ENCODE measurements around the gene IGSF9B.
A peak's percentile ranks its signal among the peaks of the same experiment; 100 is the strongest.
"Not testable (repeated sequence)": the region's sequence is repeated elsewhere in the genome, so short reads cannot be mapped to it uniquely, and the experiment has no call there.

IGSF9B gene, protein sequence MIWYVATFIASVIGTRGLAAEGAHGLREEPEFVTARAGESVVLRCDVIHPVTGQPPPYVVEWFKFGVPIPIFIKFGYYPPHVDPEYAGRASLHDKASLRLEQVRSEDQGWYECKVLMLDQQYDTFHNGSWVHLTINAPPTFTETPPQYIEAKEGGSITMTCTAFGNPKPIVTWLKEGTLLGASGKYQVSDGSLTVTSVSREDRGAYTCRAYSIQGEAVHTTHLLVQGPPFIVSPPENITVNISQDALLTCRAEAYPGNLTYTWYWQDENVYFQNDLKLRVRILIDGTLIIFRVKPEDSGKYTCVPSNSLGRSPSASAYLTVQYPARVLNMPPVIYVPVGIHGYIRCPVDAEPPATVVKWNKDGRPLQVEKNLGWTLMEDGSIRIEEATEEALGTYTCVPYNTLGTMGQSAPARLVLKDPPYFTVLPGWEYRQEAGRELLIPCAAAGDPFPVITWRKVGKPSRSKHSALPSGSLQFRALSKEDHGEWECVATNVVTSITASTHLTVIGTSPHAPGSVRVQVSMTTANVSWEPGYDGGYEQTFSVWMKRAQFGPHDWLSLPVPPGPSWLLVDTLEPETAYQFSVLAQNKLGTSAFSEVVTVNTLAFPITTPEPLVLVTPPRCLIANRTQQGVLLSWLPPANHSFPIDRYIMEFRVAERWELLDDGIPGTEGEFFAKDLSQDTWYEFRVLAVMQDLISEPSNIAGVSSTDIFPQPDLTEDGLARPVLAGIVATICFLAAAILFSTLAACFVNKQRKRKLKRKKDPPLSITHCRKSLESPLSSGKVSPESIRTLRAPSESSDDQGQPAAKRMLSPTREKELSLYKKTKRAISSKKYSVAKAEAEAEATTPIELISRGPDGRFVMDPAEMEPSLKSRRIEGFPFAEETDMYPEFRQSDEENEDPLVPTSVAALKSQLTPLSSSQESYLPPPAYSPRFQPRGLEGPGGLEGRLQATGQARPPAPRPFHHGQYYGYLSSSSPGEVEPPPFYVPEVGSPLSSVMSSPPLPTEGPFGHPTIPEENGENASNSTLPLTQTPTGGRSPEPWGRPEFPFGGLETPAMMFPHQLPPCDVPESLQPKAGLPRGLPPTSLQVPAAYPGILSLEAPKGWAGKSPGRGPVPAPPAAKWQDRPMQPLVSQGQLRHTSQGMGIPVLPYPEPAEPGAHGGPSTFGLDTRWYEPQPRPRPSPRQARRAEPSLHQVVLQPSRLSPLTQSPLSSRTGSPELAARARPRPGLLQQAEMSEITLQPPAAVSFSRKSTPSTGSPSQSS (N-terminal part only)

DNA sequence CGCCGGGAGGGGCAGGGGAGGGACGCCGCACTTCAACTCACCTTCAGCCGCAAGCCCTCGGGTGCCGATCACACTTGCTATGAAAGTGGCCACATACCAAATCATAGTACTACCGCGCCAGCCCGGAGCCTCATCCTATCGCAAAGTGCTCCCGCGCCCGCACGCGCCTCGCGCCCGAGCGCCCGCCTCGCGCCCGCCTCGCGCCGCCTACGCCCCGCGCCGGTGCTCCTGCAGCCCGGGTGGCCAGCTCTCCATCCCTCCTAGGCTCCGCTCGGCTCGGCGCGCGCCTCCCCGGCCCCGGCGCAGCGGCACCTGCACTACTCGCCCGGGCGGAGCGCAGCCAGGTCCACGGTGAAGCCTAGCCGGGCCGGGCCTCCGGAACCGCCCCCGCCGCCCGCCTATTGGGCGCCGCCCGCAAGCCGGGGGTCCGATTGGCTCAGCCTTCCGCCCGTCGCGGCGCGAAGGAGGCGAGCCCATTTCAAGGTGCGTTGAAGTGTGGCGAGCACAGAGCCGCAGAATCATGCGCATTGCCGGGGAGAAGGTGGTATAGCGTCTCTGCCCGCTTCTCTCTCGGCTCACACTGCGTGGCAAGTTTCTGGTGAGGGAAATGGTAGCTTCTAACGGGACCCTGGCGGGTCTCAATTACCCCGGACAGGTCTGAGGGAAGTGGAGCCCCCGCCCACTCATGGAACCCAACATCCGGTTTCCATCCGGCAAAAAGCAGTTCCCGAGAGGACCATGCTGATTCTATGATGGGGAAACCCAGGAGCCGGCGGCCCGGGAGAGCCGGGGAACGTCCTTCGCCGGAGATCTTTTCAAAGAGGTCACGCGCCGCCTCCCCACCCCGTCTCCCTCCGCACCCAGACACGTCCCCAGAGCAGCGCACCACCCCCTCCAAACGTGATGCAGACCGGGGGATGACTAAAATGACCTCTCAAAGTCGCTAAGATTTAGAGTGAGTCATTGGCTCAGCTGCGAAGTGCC, at the start of gene IGSF9B:
Gene IGSF9B, minus strand, starts transcription at position 319 of the 984 bp plus-strand sequence. Its CDS starts 214 bp downstream, at position 105.
- peak; percentile 54 for DNase-seq

DNA sequence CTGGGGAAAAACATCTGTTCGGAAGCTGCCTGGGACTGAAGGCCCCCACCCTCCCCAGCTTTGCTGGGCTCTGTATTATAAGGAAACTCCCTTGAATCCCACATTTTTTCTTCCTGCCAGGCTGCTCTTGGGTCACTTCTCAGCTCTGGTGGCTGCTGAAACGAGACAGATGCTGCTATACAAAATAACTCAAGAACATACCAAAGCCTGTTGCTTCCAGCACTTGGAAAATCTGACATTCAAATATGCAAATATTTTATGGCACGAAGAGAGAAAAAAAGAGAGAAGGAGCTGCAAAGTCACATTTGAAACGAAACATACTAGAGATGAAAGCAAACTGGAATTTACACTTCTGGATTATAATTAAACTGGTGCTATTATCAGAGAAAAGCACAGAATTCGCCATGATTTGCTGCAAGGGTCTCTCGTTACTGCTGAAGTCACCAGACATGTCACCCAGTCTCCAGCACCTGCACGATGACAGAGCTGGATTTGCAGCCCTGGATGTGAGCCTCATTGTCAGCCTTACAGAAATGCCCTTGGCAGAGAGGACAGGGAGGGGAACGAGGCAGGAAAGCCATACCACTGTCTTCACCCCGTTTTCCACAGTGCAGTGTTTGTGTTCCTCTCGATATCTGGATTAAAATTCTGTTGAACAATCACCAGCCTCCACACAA, 47.9 kb upstream of the IGSF9B start:
- no peak for DNase-seq

DNA sequence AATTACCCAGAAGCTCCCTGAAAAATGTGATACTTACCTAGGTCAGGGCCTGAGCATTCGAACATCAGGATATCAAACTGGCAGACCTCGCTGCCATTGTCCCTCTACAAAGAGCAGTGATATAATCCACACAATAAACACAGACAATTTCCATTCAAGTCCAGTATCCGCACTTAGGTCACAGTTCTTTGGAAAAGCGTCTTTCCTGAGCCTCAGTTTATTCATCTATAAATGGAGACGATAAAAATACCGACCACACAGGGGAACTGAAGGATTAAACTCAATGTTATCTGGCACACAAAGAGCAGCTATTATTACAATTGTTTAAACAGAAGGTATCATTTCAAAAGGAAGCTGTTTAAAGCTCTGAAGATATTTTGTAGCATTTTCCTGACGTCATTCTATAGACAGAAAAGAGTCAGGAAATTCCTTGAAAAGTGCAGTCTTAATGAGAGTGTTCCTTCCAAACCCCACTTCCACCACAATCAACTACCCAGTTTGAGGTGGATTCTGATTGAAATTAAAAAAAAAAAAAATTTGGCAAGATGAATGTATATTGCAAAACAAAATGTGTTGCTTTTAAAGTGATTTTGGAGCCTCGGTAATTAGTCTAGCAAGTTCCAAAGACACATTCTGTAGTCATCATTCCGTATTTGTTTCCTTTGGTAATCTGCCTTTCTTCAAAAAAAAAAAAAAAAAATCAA, 47.2 kb upstream of the IGSF9B start:
- DNase-seq = no peak

DNA sequence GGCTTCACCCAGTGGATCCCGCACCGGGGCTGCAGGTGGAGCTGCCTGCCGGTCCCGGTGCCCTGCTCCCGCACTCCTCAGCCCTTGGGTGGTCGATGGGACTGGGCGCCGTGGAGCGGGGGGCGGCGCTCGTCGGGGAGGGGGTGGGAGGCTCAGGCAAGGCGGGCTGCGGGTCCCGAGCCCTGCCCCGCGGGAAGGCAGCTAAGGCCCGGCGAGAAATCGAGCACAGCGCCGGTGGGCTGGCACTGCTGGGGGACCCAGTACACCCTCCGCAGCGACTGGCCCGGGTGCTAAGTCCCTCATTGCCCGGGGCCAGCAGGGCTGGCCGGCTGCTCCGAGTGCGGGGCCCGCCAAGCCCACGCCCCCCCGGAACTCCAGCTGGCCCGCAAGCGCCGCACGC, 46.1 kb upstream of the IGSF9B start:
- not testable (repeated sequence) for DNase-seq

DNA sequence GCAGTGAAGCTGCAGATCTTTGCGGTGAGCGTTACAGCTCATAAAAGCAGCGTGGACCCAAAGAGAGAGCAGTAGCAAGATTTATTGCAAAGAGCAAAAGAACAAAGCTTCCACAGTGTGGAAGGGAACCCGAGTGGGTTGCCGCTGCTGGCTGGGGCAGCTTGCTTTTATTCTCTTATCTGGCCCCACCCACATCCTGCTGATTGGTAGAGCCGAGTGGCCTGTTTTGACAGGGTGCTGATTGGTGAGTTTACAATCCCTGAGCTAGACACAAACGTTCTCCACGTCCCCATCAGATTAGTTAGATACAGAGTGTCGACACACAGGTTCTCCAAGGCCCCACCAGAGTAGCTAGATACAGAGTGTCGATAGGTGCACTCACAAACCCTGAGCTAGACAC, 45.6 kb upstream of the IGSF9B start:
- DNase-seq = not testable (repeated sequence)

DNA sequence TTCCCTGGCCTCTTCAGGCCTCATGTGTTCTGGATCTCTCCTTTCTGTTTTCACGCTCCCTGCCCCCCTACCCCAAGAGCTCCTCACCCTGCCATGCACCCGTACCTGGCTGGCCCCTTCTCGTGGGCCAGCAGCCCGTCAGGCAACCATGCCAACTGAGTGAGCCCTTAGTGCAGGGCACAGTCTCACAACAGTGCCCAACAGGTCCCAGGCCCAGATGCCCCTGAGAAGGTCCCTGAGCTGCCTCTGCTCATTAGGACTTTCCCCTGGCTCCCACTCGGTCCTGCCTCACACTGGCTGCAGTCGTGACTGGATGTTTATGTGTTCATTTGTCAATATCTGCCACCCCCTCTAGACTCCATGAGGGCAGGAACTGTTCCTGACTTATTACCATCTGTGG, 44.8 kb upstream of the IGSF9B start:
- no peak for DNase-seq

DNA sequence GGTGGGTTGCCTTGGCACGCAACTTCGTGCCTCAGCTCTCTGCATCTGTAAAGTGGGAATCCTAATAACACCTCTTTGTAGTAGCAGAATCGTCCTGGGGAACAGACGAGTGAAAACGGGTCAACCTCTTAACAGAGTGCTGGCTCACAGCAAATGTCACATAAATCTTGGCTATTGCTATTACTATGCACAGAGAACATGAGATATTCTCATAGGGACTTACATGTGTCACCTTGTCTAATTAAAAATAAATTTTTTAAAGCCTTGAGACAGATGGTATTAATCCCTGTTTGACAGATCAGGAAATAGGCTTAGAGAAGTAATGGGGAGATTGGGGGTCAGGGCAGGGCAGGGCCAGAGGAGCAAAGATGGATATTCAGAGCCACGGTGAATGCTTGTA, 44.3 kb upstream of the IGSF9B start:
- no peak for DNase-seq

DNA sequence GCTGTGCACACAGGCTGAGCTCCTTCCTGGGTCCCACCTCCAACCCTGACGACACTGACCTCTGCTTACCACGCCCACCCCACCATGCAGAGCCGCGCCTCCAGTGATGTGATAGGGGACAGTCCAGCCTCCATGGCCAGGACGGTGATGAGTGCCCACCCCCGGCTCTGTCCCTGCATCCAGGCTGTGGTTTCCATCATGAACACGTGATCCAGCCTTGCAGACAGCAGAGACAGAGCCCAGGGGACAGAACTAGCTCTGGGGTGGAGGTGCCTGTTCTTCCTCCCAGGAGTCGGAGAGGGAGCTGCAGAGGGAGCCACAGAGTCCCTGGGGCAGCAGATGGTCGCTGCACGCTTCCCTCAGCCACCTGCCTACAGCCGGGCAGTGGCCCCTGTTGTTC, 42.6 kb upstream of the IGSF9B start:
- DNase-seq = no peak

DNA sequence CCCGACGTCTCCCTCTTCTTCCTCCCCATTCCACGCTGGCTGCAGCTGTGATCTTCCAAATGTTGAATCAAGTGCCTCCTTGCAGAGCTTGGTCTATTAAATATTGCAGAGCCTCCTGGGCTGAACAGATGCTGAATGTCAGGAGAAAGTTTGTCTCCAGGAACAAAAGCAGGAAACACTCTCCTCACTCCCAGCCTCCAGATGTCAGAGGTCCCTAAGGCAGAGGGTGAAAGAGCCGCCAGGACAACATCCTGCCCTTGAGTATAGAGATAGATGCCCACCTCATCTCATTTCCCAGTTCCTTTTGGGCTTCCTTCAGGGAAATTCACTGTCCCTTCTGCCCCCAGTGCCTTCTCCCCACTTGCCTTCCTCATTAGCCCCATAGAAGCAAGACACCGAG, 40.8 kb upstream of the IGSF9B start:
- no peak for DNase-seq

DNA sequence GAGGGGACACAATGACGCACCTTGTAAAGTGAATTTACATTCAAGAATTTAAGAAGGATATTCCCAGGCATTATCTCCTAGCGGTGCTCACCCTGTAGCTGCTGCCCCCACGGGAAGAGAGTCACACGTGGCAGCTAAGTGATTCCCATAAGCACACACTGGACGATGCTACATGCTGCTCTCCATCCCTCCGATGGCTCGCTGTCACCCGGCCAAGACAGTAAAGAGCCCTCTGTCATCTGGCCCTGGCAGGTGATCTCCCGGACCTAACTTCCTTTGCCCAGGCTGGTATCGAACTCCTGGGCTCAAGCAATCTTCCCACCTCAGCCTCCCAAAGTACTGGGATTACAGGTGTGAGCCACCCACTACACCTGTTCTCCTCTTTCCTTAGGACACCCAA, 39.9 kb upstream of the IGSF9B start:
- DNase-seq = no peak

DNA sequence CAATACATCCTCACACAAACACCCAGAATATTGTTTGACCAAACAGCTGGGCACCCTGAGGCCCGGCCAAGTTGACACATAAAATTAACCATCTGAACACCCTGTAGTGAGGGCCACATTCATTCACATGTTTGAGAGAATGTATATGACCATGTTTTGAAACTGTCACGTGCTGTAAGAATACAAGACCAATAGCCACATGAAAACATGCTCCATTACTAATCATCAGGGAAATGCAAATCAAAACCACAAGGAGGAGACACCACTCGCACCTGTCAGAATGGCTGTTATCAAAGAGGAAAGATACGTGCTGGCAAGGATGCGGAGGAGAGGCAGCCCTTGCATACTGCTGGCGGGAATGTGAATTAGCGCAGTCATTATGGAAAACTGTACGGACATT, 38.3 kb upstream of the IGSF9B start:
- no peak for DNase-seq

DNA sequence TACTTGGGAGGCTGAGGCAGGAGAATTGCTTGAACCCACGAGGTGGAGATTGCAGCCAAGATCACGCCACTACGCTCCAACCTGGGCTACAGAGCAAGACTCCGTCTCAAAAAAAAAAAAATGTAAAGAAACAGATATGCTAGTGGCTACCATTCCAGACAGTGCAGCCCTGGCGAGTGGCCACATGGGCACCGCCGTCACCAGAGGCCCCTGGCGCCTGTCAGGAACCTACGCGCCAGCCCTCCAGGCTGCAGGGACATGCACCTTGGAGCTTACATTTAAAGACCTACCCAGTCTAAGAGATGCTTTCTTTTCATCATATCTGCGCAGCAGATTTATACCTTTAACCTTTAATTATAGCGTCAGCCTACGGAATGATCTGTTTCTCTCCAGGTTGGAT, 37.2 kb upstream of the IGSF9B start:
- DNase-seq = no peak

DNA sequence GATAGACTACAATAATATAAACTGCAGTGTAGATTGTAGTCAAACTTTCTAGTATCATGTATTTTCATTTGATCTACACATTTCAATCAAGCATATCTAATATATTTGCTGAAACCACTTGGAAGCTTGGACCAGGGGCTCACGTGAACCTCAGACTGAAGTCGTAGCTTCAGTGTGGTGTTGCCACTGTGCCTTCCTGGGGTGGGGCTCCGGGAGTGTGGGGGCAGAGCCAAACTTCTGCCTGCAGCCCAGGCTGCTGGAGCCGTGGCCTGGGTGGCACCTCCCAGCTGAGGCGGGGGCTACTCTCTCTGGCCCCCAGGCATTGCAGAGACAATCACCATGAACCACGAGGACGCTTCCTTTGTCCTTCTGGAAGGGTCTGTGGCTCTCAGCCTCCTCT, 36.3 kb upstream of the IGSF9B start:
- DNase-seq = no peak

DNA sequence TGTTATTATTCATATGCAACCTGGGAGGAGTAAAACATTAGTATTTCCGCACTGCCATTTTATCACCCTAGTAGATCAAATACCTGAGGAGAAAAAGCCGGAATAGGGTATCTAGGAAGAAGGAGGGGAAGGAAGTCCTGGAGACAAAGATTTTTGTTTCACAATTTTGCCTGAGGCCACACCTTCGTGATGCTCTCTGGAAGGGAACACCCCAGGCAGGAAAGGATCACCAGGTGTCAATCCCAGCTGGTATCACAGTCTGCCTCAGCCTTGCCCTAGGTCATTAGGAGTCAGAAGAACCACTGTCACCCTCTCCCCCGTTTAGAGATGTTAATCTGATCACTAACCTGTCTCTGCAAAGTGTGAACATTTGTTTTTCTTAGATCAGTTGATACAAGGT, 35.4 kb upstream of the IGSF9B start:
- DNase-seq = no peak

DNA sequence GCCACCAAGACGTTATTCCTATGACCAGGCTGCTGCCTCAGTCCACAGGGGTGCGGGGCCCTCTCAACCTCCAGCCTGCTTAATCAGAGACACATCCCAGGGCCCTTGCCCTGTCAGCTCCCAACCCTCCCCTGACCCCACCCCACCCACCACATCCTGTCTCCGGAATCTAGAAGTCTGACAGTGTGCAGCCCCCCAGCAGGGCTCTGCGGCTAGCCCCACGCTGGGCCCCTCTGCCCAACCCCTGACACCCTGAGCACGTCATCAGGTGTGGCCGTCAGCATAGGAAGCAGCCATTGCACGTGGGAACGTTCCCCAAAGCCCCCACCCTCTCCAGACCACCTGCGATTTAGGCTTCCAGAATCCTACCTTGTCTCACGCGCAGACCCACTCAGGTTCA, 34.3 kb upstream of the IGSF9B start:
- no peak for DNase-seq

DNA sequence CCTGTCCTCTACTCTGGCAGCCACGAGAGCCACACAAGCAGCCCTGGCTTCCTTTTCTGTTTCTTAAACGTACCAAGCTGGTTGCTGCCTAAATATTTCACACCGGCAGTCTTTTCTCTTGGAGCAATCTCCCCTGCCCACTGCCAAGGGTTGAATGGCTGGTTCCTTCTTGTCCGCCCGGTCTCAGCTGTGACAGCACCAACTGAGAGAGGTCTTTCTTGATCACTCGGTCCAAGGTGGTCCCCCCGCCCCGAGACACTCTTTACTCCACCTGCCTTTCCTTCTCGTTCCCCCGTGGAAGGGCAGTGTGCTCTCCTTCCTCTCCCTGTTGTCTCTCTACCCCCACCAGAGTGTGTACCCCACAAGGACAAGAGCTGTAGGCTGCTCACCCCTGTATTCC, 33.7 kb upstream of the IGSF9B start:
- no peak for DNase-seq

DNA sequence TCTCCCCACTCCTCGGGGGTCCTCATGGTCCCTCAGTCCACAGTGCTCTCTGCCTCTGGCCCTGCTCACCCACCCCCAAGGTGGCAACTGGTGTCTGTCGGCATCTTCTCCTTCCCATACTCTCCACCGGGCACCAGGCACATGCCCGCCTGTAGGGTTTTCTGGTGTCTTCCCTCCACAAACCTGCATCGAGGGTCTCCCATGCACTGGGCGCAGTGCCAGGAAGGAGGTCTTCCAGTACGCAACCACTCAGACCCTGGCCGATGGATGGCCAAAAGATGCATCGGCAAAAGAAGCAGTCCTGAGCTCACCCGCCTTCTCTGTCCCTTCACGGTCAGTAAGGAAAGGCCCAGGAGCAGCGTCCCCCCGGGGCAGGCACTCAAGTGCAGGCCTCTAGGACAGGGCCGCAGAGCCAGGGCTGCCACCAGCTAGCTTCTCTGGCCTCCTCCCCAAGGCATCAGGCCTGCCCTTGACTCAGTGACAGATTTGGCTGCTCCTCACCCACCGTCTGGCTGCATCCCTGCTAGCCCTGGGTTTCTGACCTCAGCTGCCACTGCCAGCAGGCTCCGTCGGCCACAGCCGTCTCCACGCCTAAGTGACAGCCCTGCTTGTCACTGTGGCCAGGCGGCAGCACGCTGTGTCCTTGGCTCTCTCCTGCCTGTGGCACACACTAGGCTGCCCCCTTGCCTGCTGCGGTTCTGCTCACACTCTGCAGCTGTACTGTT, 32.1 kb upstream of the IGSF9B start:
- no peak for DNase-seq

DNA sequence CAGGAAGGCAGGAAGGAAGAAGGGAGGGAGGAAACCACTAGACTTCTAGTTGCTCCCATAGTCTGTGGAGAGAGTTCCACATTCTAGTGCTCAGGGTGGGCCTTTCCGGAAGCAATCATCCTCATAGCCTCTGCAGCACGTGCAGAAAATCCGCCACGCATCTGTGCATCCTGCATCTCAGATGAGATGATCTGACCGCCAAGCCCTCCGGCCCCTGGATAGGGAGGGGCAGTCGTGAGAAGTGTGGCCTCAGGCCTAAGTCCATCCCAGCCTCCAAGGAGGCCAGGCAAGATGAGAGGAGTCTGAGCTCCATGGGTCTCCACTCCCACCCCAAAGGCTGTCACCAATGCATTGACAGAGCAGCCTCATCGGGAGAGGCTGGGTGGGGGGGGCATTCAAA, 30.4 kb upstream of the IGSF9B start:
- DNase-seq = no peak

DNA sequence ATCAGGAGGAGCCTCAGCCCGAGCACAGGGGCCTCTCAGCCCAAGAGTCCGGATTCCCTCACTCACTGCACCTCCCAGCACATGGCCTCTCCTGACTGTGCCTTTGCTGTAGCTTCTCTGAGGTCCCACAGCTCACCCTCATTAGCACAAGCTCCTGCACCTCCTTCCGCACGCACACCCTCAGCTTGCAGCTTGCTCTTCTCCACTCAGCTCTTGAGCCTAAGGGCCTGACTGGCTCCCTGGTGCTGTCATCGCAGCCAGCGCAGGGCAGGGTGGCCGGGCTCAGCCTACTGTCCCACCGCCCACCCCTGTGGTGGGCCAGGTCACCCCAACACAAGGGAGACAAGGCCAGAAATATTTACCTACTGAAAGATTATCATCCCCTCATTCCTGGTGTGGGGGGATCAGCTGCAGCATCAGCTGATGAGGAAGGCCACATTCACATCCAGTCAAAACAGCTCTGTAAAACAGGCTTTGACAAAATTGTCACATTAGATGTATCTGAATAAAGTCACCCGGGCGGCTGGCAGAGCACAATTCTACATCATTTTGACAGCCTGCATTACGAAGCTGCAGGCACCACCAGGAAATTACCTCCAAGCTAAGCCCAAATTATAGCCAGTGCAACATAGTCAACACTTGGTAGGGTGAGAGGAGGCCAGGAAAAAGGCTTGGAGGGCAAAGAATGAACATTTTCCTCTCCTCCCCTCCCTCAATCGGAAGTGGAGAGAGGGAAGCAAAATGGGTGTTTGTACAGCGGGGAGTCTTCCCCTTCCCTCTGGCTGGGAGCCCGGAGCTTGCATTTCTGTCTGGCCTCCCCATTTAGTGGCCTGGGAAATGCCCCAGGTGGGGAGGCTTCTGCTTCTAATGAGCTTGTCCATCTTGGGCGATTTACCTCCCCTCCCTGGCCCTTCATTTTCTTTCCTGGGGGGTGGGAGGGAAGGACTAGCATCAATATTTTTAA, 29.5 kb upstream of the IGSF9B start:
- DNase-seq = no peak
